ENCODE measurements around the gene ZBTB47.

ZBTB47 gene

DNA sequence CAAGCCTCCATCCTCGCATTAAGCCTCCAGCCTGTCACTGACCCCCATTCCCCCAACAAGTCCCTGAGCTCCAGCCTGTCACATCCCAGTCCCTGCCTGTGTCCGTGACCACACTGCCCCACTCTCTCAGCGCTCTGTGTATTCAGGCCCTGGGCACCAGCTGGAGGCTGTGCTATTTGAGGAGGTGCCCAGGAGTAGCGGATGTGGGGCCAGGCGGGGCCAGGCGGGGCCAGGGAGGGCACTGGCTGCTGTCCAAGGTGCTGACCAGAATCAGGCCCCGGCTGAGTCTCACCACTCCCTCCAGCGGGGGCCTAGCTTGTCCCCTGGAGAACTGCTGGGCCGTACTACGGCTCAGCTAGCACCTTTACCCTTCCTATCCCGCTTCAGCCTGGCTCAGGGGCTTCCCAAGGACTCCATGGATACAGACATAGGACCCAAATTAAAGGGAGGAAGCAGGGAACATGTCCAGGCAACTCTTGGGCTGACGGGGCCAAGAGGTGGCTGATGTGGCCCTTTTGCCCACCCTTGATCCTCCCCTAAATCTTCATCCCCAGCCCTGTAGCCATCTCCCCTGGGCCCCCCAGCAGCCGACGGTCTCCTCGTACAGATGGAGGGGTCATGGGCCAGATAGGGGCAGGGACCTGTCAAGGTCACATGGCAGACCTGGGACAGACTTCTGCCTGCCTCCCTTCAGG, 48.0 kb downstream of the ZBTB47 start:
- DNase-seq, result no peak

DNA sequence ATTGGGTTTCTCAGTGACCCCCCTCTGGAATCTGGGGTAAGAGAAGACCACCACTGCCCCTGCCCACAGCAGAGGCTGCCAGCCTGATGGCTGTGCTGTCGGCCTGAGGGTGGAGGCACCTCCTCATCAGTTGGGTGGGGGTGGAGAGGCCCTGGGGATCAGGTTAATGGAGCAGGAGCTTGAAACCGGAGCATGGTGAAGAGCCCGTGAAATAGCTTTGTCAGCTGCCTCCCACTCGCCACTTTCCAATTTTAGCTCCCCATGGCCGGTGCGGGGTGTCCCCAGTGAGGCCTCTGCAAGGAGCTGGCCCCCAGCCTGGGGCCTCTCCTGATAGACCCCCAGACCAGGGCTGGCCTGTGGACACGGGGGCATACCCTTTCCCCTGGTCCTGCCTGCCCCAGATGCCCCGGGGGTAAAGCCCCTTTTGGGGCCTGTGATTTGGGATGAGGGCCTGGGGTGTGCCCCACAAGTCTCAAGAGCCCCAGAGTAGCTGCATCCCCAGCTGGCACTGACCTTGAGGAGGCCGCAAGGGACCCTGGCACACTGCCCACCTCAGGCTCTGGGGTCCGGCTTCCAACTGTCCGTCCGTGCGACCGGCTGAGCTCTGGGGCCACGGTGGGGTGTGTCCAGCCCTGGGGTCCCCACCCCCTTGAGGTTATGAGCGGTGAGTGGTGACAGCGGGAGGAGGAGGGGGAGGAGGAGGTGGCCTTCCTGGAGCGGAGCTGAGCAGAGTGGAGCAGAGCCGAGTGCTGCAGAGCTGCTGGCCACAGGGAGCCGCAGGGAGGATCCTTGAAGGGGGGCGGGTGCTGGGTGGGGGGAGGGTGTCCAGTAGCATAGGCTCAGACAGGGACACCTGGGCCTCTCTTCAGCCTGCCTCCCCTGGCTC, 48.8 kb downstream of the ZBTB47 start, which contains the start of gene HHATL:
Gene HHATL, minus strand, starts transcription at position 733 of the 886 bp plus-strand sequence. CDS start 1,972 bp downstream, outside the sequence.
- no peak for DNase-seq

DNA sequence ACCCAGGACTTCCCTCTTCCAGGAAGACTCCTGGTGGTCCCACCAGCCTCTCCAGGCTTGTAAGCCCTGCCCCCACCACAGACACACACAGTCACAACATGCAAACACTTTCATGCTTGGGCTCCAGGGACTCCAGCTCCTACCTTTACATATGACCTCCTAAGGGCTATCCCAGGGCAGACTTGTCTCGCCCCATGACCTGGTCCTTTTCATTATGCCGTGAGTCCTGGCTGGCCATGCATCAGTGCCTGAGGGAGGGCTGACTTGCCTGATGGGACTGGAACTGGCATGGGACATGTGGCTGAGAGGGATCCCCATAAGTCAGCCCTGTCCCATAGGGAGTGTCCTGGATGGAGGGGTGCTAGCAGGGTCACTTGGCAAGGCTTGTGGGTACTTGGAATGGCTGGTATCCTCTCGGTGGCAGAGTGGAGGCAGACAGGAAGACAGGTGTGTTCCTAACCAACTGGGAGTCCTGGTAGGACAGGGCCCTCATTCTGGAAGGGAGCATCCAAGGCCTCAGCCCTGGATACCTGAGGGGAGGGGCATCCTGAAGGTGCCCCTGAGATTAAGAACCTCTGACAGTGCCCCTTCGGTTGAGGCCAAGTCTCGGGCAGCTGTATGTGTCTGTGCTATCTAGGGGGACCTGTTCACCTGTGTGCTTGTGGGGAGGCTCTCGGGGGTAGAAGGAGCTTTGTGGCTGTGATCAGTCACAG, 49.6 kb downstream of the ZBTB47 start:
- no peak for DNase-seq

DNA sequence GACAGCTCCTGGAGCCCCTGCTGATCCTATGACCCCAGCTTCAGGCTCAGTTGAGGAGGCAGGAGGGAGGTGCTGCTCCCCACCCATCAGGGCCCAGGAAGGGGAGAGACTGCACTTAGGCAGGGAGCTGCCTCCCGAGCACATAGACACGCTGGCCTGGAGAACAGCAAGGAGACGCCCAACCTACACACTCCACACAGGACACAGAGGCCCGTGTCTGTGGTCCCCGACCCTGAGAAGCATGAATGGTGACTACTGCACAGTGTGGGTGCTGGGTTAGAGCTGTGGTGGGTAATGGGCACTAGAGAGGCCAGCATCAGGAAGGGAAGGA, 50.2 kb downstream of the ZBTB47 start:
- no peak for DNase-seq

DNA sequence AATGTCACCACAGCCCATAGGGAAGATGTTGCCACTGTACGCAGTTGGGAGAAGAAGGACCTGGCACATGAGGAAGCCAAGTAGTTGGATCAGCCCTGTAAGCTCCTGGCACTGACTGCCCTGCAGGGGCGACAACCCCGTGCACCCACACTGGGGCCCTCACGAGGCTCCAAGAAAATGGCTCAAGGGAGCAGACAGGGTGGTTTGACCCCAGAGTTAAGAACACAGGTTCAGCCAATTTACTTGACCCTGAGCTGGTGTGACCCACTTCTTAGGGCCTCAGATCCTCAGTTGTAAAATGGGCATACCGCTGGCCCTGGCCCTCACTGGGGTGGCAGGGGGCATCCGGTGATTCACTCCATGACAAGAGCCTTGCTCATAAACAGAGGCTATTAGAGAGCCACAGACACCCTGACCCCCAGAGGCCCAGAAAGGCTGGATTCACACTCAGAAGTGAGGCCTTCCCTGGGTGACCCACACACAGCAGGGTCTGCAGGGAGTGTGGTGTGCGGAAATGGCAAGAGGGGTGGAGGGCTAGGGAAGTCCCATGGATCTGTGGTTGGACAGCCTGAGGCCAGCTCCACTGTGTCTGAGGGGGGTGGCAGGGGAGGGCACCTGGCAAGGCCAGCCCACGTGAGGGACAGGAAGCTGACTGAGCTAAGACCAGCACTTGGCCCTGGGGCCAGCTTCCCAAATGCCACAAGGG, 50.8 kb downstream of the ZBTB47 start:
- no peak for DNase-seq

DNA sequence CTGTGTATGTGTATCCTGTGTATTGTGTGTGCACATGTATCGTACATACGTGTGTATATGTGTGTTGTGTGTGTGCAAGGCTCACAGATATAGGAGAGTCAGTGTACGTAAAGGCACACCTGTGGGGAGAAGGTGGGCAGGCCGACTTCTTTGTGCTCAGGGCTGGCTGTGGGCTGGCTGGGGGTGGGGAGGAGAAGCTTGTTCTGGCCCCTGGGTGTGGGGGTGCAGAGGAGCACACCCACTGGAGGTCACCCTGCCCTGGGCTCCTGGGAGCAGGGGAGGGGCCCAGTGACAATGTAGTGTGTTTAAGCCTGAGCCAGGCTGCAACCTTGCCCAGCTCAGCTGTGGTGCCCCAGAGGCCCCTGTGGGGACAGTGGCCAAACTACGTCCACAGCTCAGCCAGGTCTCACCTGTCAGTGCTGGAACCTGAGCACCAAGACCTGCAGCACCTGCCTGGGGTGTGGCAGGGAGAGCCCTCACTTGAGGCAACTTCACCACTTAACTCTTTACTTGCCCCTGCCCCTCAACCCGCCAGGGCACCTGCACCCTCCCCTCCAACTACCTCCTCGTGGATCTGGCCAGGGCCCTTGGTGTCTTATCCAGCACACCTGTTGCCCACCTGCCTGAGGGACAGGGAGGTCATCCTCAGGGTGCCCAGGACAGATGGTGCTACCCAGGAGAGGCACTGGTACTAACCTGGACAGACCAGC, 51.7 kb downstream of the ZBTB47 start:
- DNase-seq, result no peak

DNA sequence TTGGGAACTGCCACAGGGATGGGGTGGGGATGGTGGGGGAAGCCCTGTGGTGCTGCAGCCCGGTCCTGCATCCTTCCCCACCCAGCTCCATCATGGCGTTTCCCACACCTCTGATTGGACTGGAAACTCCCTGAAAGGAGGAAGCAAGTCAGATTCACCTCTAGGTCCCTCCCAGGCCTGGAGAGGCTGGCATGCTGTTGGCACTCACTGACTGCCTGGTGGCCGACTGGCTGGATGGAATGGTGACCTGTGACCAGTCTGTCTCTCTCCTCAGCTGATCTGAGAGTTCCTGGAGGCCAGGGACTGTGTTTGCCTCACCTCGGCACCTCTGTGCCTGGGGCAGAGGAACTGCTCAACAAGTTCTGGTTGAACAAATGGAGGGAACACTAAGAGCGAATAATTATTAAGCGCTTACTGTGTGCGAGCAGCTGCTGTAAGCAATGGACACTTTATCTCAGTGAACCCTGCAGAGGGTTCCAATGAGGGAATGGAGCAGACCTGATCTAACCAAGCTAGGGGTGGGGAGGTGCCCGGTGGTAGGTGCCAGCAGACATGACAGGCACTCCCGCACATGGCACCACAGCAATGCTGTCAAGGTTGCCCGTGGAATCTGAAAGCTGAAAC, 52.6 kb downstream of the ZBTB47 start:
- no peak for DNase-seq

DNA sequence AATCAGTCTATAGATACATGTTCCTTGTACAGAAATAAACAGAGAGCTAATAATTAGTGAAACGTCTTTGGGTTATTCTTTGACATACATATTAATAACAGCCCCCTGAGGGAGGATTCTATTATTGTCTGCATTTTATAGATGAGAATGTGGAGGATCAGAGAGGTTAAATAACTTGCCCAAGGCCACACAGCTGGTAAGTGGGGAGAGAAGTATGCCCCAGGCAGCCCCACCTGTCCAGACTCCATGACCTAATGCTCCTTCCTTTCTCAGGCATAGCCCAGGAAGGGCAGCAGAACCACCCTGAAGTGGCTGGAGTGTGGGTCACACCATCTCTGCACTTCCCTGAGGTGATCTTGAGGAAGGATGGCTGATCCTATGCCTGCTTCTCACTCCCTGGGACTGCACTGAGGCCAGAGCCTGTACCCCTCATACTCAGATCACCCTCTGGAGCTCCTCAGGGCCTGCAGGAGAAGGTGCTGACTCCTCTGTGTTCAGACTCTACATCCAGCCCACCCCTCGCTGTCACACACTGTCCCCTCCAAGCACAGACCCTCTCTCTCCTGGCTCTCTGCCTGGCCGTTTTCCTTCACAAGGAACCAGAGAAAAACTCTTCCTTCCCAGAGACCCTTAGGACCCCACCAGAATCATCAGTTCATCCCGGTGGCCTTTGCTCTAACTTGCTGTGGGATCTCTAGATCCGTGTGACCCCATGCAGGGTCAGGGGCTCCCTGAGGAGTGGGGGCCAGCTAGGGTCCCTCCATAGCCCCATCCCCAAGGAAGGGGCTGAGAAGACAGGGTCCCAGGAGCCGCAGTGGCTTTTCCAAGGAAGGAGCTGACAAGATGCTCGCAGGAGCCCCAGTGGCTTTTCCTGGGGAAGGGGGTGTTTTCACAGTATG, 53.5 kb downstream of the ZBTB47 start:
- no peak for DNase-seq

DNA sequence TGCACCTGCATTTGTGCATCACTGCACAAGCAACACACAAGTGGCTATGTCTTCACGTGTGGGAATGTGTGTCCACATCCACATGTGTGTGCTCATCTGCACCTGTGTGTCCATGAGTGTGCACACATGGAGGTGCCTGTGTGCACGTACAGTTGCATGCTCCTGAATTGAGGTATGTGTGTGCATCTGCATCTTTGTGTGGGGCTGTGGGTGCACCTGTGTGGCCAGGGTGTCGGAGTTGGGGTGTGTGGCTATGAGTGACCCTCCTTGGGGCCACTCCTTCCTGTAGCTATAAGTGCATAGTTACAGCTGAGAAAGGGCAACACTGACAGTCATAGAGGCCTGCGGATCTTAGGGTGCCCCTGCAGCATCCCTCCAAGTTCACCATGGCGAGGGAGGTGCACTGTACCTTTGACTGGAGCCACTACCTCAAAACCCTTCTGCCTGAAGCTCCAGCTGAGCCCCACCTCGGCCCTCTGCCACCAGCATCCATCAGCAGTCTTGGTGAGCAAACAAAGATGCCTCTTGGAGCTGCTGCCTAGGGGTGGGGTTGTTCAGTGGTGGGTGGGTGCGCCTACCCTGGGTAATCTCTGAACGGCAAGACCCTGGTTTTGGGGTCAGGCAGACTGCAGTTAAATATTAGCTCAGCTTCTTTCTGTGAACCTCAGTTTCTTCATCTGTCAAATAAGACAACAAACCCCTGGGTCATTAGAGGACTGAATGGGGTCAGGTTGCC, 54.3 kb downstream of the ZBTB47 start:
- no peak for DNase-seq

DNA sequence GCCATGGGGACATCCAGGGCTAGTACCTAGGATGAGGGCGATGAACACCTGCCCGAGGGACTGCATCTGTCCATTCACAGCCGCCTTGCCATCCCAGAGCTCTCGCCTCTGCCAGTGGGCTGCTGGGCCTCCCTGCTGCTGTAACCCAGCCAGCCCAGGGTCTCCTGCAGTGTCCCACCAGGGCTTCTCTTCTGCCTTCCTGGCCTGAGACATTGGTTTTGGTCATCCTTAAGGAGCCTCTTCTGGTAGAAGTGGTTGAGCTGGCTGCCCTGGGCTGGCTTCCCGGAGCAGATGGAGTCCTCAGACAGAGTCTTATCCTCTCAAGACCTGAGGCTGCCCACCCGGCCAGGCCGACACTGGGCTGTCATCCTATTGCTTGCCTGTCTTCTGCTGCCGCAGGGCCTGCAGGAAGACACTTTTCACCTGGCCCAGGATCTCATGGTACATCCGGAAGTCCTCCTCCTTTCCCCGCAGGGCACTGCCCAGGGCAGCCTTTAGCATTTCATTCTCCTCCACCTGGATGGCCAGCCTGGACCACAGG, 55.2 kb downstream of the ZBTB47 start:
- DNase-seq, result no peak

DNA sequence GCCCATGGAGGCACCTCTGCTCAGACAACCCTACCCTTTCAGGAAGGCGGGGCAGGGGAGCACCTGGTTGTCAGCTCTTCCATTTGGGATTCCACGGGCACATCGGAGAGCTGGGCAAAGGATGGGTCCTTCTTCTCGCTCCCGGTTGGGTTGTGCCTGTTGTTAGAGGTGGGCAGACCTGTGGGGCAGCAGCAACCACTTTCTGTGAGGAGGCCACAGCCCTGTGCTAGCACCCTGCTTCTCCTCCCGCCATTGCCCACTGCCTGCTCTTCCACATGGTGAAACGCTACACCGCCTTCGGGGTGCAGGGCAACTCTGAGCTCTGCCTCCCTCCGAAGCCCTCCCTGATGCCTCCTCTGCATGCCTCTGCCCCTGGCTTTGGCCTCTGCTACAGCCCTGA, 56.1 kb downstream of the ZBTB47 start:
- no peak for DNase-seq

DNA sequence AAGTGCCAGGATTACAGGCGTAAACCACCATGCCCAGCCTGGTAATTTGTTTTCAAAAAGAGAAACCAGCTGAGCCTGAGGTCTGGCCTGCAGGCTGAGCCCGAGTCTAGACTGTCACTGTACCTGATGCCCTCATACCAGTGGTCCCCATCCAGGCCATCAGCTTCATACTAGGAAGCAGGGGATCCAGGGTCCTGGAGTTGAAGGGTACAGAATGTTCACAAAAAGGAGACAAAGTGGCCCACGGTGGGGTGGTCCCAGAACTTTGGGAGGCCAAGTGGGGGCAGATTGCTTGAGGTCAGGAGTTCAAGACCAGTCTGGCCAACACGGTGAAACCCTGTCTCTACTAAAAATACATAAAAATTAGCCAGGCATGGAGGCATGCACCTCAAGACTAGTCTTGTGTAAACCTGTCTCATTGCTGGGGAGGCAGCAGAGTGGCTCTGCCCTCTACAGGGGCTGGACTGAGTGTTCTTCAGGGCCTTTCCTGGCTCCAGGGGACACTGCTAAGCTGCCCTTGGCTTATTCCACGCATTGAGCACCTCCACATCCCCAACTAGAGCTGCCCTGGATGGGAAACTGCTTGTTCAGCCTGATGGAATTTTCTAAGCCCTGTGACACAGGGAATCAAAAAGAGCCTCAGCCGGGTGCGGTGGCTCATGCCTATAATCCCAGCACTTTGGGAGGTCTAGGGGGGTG, 57.0 kb downstream of the ZBTB47 start:
- DNase-seq, result no peak

DNA sequence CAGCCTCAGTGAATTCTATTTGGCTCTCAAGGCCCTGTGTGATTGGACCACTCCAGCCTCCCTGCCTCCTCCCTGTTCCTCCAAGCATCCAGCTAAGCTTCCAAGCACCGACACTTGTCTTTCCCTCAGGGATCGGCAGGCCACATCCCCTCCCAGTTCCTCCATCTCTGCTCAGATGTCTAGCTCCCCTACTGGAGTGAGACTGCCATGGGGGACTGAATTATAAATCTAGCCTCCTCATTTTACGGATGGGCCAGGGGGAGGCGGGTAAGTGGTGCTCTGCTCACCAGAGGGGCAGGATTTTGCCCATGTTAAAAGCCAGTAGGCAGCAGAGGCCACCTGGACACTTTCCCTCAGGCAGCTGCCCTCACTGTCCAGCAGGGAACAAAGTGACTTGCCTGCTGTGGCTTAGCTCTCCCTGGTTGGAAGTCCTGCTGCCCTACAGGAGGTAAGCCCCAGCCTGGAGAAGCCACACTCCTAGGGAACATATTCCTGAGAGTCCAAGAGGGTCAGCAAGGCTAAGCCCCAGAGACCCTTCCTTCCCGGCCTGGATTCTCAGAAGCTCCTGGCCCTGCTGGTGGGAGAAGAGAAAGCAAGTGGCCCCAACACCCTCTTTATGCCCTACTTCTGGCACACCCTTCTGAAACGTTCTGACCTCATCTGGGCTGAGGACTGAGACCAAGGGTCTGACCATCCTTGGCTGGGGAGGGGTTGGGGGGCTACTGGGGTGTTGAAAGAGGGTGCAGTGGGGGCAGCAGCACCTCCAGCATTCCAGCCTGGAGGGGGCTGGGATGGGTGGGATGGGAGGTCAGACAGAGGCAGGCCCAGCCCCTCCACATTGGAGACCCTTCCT, 58.2 kb downstream of the ZBTB47 start:
- no peak for DNase-seq

DNA sequence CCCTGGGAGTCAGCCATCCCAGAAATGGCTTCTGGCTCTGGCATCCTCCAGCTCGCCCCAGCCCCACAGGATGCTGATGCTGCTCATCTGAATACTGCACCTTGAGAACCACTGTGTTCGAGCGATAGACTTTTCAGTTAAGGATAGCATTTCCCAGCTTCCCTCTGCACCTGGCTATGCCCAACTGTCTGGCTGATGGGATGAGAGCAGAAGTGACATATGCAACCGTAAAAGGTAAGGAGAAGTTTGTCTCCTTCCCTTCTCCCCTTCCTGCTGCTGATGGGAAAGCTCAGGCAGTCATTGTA, 58.8 kb downstream of the ZBTB47 start:
- DNase-seq, result no peak

DNA sequence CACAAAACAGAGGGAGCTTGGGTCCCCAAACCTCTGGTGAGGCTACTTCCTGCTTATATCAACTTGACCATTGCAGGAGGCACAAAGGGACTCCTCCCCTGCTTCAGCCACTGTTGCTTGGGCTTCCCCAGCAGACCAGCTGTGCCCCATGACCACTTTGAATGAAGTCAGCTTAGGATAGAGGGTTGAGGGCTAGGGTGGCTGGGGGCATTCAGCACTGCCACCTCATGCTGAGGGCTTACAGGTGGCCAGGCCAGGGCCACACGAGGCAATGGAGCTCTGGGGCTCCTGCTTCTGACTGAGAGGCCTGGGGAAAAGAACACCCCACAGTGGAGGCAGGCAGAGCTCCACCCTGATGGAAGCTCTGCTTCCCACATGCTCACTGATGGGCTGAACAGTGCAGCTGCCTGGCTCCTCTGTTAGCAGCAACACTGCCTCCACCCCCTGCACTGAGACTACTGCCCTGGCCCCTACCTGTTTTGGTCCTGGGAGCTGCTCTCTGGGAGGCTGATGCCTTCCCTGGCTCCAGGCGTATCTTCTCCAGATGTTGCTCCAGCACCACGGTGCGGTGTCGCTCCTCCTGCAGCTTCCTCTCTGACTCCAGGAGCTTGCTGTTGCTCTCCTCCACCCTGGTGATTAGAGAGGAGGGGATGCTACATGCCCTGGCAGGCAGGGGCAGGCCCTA, 59.3 kb downstream of the ZBTB47 start:
- DNase-seq, result no peak

DNA sequence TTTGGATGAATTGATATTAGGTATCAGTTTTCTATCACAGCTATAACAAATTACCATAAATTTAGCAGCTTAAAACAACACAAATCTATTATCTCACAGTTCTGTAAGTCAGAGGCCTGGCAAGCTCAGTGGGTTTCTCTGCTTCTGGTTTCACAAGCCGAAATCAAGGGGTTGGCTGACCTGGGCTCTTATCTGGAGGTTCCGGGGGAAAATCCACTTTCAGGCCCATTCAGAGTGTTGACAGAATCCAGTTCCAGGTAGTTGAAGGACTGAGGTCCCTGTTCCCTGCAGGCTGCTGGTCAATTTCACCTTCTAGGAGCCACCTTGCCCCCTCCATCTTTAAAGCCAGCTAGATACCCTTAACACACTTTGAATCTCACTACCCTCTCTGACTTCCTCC, 60.2 kb downstream of the ZBTB47 start:
- no peak for DNase-seq

DNA sequence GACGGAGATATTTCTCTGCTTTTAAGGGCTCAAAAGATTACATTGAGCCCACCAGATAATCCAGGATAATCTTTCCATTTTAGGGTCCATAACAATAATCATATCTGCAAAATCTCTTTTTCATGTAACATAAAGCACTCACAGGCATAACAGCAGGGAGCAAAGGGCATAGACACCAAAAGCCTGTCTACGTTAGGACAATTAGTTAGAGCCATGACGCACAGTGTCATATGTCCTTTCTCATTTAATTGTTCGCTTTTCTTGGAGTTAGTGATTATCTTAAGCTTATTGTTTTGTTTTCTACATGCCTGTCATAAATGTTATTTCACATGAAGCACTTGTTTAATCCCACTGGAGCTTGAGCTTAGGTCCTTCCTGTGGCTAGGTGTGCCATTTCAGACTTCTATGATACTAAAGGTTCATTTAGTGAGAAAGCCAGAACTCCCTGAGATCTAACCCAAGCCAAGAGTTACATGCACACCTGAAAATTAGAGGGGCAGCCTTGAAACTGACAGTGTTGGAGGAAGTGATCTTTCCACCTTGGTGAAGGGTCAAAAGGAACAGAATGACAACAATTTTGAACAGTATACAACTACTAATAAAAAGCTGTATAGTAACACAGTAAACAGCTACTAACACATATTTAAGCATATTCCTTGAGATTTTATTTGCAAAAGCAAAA, 60.8 kb downstream of the ZBTB47 start:
- no peak for DNase-seq

Measured in bone marrow (tissue), 2 donors.